Measurements from ENCODE around the gene VCX. TPM values are rescaled to one million over a fixed set of nuclear protein-coding genes. Genes with fewer than 3 reads are reported as not detected.

The VCX gene
- total and polyA plus RNA-seq, 9 donors: not detected

DNA sequence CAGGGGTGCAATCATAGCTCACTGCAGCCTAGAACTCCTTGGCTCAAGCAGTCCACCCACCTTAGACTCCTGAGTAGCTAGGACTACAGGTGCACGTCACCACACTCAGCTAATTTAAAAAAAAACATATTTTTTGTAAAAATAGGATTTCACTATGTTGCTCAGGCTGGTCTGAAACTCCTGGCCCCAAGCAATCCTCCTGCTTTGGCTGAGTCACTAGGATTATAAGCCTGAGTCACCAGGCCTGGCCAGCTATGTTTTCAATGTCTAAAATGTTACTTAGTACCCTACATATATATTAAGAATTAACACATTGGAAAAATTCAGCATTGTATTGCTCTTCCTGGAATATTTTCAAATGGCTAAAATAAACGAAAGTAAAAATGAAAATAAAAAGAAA, 46.7 kb downstream of the VCX start:
- Histone ChIP-seq H3K27ac (no peak overlapping the region), H3K4me3 (no peak overlapping the region), H3K36me3 (no peaks in the 10 kb centered on the region), H3K9me3 (no peaks in the 10 kb centered on the region), H3K27me3 (no peaks in the 10 kb centered on the region), H3K4me1 (ENCODE audit: insufficient read depth) (peaks cover 4% of the 10 kb centered on the region)
- no peak for DNase-seq
- intact Hi-C loops (cut with DNase I): no loop called here
- TF ChIP-seq, protein P1, sequence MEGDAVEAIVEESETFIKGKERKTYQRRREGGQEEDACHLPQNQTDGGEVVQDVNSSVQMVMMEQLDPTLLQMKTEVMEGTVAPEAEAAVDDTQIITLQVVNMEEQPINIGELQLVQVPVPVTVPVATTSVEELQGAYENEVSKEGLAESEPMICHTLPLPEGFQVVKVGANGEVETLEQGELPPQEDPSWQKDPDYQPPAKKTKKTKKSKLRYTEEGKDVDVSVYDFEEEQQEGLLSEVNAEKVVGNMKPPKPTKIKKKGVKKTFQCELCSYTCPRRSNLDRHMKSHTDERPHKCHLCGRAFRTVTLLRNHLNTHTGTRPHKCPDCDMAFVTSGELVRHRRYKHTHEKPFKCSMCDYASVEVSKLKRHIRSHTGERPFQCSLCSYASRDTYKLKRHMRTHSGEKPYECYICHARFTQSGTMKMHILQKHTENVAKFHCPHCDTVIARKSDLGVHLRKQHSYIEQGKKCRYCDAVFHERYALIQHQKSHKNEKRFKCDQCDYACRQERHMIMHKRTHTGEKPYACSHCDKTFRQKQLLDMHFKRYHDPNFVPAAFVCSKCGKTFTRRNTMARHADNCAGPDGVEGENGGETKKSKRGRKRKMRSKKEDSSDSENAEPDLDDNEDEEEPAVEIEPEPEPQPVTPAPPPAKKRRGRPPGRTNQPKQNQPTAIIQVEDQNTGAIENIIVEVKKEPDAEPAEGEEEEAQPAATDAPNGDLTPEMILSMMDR (IDR thresholded peaks at IDR 0.05): no peak
- TF ChIP-seq POLR2A (IDR thresholded peaks at IDR 0.05): no peak
- TF ChIP-seq EP300 (IDR thresholded peaks at IDR 0.05): no peak
- 38 to 46% (median 45%) methylated on average over 2 of the region's 2 CpGs for WGBS, 3 donors

DNA sequence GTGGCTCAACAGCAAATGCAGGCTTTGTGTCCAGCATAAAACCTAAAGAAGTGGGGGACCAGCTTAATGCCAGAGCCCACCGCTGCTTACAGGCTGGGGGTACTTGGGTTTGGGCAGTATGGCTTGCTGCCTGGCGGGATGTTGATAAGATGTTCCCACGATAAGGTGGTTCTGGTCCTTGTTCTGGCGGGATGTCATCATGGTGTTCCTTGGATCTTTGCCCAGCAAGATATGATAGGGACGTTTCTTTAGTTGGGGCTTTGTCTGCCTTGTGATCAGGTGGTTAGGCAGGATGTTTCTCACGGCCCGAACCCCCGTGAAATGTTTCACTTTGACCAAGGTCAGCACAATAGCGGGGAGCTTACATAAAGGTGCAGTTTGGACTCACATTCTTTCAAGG, 49.0 kb downstream of the VCX start:
- TF ChIP-seq, protein P1 (IDR thresholded peaks at IDR 0.05): no peak
- TF ChIP-seq EP300 (IDR thresholded peaks at IDR 0.05) (no peak), POLR2A (IDR thresholded peaks at IDR 0.05) (no peak)
- Histone ChIP-seq H3K4me3 (no peak overlapping the region), H3K27ac (no peak overlapping the region), H3K9me3 (no peaks in the 10 kb centered on the region), H3K27me3 (no peaks in the 10 kb centered on the region), H3K4me1 (ENCODE audit: insufficient read depth) (peaks cover 4% of the 10 kb centered on the region), H3K36me3 (no peaks in the 10 kb centered on the region)
- 12 to 35% (median 16%) methylated on average over 9 of the region's 9 CpGs for WGBS, 3 donors
- intact Hi-C loops (cut with DNase I): no loop called here
- peak in 2 of 5 donors; percentile 11 to 37 for DNase-seq

Other genes with a start within 250 kb of the VCX start
- gene PNPLA4, start 84.2 kb downstream of the VCX start, total RNA-seq: 10 to 100 TPM; 17.8 to 31.9 (median 24.4) TPM
- gene PNPLA4, start 84.2 kb downstream of the VCX start, polyA plus RNA-seq: 10 to 100 TPM; 19.7 to 40.6 TPM

Data from ovary (tissue), 9 donors.